Brain microvascular endothelial cell (primary cell): ENCODE results near the gene CLOCK.

Experiments used
- DNase-seq: peaks from one replicate; pipeline ENCODE4 v3.0.0-alpha.2; 2020
- H3K27ac ChIP-seq: fragments of 250-450 bp; sonication (Bioruptor Pico); 2 replicates; pipeline ENCODE4 v1.5.1; 2020; ENCODE audit warnings: mild to moderate bottlenecking, moderate library complexity
- H3K27me3 ChIP-seq: fragments of 250-450 bp; sonication (Bioruptor Pico); replicated peaks from 2 replicates; pipeline ENCODE4 v1.5.1; 2020; ENCODE audit warnings: mild to moderate bottlenecking
- H3K36me3 ChIP-seq: fragments of 250-450 bp; sonication (Bioruptor Pico); replicated peaks from 2 replicates; pipeline ENCODE4 v1.5.1; 2020; ENCODE audit warnings: mild to moderate bottlenecking
- H3K4me3 ChIP-seq: 2 replicates; pipeline ENCODE4 v1.5.1; 2011; ENCODE audit warnings: low read depth, mild to moderate bottlenecking, control low read depth, low read length, moderate library complexity
- CTCF ChIP-seq: IDR thresholded peaks from 2 replicates; pipeline ENCODE4 v1.5.1; 2011; ENCODE audit warnings: low read depth, mild to moderate bottlenecking, moderate library complexity, low read length, control low read depth, inconsistent platforms; ENCODE audit errors: missing control alignments
- in situ Hi-C: cut with HindIII; loops from 2 replicates; pipeline ENCODE4 v1.10.0; 2017; ENCODE audit warnings: low sequenced_read_pairs, low pct_ligation_motif_present

Gene CLOCK

GRCh38 chr4:55398966-55399365, 147.7 kb downstream of the CLOCK start:
- H3K36me3 ChIP-seq: peaks cover 26% of the 10 kb centered on the region
- peak overlapping the region; percentile 98 for H3K27ac ChIP-seq
- peak overlapping the region; percentile 85 for H3K4me3 ChIP-seq
- DNase-seq: no peak
- no peaks in the 10 kb centered on the region for H3K27me3 ChIP-seq
- in situ Hi-C loops: no loop called here
- TF ChIP-seq CTCF: no peak

GRCh38 chr4:55398461-55398860, 148.2 kb downstream of the CLOCK start:
- no peak for DNase-seq
- Histone ChIP-seq H3K27me3 (no peaks in the 10 kb centered on the region), H3K36me3 (peaks cover 22% of the 10 kb centered on the region), H3K27ac (peak overlapping the region; percentile 98), H3K4me3 (peak overlapping the region; percentile 85)
- TF ChIP-seq CTCF: no peak
- in situ Hi-C loops: no loop called here

- Histone ChIP-seq H3K27ac (peak overlapping the region; percentile 98), H3K4me3 (peak overlapping the region; percentile 85), H3K36me3 (peaks cover 22% of the 10 kb centered on the region), H3K27me3 (no peaks in the 10 kb centered on the region)
- no peak for DNase-seq
- no peak for TF ChIP-seq CTCF
- in situ Hi-C loops: no loop called here
Measured at GRCh38 chr4:55397520-55398321, 149.0 kb downstream of the CLOCK start.

- Histone ChIP-seq H3K36me3 (peaks cover 22% of the 10 kb centered on the region), H3K27ac (peak overlapping the region; percentile 98), H3K4me3 (peak overlapping the region; percentile 85), H3K27me3 (no peaks in the 10 kb centered on the region)
- TF ChIP-seq CTCF: no peak
- in situ Hi-C loops: no loop called here
- no peak for DNase-seq
Measured at GRCh38 chr4:55397126-55397436, 149.6 kb downstream of the CLOCK start.

- Histone ChIP-seq H3K27me3 (no peaks in the 10 kb centered on the region), H3K36me3 (peaks cover 19% of the 10 kb centered on the region), H3K27ac (peak overlapping the region; percentile 98), H3K4me3 (peak overlapping the region; percentile 85)
- no peak for TF ChIP-seq CTCF
- DNase-seq: no peak
- in situ Hi-C loops: no loop called here
Measured at GRCh38 chr4:55396308-55397125, 150.2 kb downstream of the CLOCK start.
